Stimulated activated CD4-positive, alpha-beta T cell treated with anti-CD3 and anti-CD28 coated beads, Interleukin-1b, Interleukin-23, amount 100 ng/mL, for 24 hours (primary cell): Measurements from ENCODE around the gene QSOX2.

Experiments
- DNase-seq, 4 experiments: peaks; one replicate each; pipeline ENCODE4 v3.0.0-alpha.2; 2020; ENCODE audit warnings: low read depth in 4 of 4, low spot score in 1 of 4

QSOX2 gene

DNA sequence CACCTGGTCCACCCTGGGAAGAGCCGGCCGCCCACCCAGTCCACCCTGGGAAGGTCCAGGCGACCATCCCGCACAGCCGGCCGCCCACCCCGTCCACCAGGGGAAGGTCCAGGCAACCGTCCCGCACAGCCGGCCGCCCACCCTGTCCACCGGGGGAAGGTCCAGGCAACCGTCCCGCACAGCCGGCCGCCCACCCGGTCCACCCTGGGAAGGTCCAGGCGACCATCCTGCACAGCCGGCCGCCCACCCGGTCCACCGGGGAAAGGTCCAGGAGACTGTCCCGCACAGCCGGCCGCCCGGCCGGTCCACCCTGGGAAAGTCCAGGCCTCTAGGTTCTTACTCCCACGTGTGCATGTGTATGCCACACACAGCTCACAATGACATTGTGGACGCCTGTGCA lies 6.7 kb upstream of the QSOX2 start:
- DNase-seq, result no peak

DNA sequence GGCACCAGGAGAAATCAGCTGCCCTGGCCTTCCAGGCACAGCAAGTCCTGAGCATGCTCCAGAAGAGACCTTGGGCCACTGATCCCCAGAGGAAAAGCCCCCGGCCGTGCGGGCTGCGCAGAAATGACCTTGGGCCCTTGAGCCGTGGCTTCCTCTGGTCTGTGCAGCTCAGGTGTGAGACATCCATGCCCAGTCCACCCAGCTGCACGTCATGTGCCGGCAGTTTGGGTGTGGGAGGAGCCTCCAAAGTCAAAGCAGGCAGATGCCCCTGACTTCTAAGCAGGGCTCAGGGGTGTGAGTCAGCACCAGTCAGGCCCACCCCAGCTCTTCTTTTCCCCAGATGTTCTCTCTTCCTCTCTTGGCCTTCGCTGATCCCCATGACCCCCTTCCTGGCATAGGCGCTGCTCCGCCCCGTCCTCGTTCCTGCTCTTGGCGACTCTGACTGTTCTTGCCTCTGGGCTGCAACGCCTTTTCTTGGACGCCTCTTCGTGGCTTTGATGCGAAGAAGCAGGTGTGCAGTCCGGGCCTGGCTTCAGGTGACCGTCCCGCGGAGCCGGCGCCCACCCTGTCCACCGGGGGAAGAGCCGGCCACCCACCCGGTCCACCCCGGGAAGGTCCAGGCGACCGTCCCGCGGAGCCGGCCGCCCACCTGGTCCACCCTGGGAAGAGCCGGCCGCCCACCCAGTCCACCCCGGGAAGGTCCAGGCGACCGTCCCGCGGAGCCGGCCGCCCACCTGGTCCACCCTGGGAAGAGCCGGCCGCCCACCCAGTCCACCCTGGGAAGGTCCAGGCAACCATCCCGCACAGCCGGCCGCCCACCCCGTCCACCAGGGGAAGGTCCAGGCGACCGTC lies 5.9 kb upstream of the QSOX2 start:
- DNase-seq, result no peak

DNA sequence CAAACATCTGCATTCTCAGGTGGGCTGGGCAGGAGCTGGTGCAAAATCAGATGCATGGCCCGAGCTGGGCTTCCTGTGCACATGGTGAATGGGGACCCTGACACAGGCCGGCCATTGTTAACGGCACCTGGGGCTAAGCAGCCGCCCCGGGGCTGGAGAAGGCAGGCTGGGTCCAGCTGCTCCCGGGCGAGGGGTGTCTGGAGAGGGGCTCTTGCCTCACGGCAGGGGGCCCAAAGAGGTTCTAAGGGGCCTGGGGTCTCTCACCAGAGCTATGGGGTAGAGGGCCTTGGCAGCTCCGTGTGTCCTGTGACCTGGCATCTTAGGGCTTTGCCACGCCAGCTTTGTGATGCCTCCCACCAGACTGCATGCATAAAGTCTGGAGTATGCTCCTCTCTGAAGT lies 5.1 kb upstream of the QSOX2 start:
- DNase-seq, result no peak

DNA sequence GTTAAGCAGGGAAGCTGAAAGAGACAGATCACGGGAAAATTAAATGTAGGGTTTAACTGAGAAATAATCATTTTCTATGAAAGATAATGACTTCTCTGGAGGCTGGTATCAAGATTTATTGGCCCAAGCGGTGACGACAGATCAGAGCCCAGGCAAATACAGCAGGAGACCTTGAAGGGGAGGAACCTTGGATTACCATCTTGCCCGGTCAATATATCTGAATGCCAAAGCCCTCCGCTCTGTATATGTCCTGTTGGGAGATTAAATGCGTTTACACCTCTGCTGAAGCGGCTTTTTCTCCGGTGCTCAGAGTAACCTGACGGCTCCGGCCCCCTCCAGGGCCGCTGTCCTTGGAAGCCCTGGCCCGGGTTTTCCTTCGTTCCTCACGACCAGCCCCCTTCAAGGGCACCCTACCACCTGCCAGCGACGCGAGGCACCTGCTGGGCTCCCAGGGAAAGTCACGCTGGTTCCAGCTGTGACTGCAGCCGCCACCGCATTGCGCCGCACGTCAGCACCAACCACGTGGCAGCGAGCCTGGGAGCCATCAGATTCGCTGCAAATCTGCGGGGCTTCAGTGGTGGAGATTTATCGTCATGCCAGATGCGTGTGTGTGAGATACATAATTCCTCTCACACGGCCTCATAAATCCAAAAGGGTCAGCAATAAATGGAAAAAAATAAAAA lies 4.4 kb upstream of the QSOX2 start:
- no peak for DNase-seq

DNA sequence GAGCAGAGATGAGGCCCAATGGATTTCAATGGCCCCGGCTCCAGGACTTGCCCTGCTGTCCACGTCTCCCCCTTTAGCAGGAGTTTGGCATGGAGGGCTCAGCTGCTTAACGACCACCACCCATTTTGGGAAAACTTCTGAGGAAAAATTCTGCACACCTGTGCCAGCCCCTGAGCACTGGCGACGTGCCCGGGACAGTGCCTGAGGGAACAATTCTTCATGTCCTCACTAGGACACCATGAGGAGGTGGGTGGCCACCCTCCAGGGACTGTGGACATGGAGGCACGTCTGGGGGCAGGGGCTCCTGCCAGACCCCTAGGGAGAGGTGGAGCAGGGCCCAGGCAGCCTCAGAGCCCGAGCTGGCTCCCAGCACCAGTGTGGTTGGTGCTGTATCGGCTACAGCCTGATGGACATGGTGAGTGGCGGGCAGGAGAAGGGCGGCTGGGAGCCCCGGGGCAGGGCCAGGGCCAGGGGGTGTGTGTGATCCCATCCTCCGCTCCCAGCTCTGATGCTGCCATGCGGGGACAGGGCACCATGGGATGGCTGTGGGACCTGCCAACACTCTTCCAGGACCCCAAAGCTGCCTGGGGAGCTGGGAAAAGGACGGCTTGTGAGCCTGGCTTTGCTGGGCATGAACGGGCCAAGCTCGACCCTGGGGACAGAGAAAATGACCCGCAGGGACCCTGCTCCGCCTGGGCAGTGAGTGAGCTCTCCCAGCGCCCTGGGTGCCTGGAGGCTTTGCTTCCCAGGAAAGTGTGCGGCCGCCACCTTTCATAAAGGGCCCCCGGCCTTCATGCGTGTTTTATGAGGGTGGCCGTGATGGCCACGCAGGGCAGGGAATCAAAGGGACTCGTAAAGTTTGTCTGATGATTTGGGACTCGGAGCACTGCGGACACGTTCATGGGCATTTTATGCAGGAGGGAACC lies 3.6 kb upstream of the QSOX2 start:
- no peak for DNase-seq

DNA sequence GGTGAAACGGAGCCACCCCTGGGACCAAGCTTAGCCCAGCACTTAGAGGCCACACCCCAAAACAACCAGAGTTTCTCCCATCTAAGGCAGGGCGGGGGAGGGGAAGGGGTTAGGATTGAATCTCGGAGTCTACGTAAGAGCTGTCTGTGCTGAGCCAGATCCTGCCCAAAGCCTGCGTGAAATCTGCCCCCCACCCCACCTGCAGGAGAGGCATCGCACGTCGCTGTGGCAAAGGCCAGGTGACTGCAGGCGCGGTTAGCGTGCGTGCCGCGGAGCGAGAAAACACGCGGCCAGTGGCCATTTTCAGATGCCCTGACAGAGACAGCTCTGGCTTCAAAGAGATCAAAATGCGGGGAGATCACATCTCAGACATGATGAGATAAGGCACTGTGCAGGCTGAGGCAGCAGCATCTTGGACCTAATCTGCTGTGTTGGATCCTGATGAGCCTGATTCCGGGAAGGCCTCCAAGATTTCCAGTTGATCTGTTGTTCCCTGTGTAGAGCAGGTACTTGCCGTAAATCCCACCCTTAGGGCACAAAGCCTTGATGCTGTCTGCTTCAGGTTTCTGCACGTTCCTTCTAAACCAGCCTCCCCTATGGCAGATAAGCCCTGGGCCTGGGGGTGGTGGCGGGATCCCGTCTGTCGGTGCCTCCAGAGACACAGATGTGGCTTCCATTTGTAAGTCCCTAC lies 2.5 kb upstream of the QSOX2 start:
- DNase-seq, result no peak

DNA sequence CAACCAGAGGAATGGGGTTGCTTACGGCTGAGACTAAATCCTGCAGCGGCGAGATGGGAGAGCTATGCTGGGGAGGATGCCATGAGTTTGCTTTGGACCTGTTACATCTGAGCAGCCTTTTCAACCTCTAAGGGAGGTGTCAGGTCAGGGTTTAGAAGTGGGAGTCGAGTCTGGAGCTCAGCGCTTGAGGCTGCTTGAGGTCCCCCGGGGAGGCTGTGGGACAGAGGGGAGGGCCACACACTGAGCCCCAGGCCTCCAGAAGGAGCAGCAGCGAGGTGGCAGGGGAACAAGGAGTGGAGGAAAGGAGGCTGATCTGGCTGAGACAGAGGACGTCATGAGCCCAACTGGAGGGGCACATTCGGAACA lies 1.9 kb upstream of the QSOX2 start:
- no peak for DNase-seq

DNA sequence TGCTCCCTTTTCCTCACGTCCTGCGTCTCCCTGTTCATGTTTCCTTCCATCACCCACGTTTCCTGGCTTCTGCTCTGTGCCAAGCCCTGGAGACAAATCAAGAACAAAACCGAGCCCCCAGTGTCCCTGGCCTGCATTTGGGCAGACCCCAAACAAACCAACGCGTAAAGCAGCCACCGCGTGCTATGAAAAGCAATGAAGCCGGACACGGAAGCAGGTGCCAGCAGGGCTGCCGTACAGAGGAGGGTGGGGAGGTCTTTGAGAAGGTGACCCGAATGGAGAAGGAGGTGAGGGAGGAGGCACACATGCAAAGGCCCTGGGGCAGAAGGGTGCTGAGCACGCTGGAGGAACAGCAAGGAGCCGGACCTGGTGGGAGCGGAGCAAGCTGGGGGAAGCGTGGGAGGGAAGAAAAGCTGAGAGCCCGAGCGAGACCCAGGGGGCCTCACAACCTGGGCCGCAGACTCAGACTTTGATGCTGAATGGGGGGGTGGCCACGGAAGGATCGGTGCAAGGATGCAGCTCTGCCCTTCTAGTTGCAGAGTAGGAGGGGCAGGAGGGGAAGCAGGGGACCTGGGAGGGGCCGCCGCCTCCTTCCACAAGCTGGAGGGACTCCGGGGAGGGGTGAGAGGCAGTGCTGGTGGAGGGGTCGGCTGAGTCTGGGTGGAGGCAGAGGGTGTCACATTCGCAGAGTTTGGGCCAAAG lies 1.4 kb upstream of the QSOX2 start:
- no peak for DNase-seq

DNA sequence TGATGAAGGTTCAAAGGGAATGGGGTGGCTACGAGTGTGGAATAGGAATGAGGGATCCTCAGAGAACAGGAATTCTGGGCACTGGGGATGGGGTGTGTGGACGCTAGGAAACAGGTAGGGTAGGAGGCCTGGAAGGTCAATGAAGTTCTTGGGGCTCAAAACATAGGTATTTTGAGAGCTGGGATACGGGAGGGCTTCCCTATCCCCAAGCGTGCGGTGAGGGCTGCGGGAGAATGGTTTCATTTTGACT lies 718 bp downstream of the QSOX2 start:
- no peak for DNase-seq

DNA sequence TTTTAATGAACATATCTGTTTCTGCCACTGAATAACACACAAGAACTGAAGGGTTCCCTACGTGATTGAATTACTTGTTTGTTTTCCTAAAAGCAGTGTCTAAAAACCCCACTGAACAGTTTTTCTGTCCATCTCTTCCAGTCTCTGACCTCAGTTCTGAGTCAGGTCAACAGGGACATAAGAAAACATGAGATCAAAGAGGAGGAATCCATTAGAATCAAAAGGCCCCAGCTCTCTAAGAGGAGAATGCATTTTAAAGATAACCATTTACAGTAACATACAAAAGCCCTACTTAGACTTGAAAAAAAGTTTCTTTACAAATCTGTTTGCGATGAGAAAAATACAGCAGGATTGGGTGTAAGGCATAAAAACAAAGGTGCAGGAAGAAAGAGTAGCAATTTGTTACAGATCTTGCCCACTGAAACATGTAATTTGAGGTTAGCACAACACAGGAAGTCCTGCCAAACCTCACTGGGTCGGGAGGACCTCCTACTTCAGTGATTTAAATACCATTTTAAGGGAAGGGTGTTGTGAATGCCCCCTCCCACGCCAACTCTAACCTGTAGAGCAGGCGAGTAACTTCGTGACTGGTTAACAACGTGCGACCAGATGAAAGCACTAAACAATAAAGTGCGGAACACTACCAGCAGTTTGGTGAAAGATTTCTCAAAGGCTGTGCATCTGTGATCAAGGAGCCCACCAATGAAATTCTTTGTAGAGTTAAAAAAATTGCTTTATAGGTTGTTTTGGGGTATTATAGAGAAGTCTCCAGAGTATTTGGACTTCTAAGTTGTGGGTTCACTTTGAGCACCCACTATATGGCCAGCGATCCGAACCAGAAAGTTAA lies 1.3 kb downstream of the QSOX2 start:
- peak; percentile 31 to 57 (median 40) for DNase-seq

DNA sequence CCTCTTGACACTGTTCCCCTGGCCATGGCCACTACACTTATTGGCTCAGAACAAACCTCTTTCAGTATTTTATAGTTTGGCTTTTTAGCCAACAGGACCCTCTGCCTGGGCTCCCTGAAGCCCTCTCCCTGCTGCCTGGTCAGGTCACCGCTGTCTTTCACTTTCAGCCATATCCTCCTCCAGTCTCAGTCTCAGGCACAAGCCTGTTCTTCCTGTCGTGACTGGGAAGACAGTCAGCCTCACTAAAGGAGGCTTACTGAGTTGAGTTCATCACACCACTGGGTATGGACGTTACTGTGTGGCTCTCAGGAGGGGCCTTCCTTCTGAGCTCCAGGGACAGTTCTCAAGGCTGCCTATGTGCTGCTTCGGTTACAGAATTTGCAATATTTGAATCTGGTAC lies 2.0 kb downstream of the QSOX2 start:
- no peak for DNase-seq

DNA sequence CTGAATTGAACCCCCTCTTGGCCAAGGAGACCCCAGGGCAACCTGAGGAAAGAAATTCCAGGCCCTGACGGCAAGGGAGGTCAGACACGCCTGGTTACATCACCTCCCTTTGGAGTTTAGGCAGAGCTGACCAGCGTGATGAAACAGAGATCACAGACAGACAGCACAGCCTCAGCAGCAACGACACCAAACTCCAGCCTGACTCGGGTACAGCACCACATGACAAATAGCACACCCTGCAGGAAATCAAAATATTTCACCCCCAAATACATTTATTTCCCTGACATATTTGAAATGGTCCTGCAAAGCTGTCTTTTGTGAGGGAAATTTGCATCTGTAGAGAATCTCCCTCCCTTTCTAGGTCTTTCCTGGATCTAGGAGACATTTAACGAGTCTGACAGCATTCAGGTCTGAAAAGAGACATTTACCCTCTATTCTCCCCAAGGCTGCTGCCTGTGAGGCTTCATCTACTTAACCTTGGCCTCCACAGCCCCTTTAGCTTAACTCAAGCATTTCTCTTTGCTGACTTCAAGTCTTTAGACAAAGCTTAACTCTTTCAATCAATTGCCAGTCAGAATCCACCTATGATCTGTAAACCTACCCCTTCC lies 2.6 kb downstream of the QSOX2 start:
- no peak for DNase-seq

DNA sequence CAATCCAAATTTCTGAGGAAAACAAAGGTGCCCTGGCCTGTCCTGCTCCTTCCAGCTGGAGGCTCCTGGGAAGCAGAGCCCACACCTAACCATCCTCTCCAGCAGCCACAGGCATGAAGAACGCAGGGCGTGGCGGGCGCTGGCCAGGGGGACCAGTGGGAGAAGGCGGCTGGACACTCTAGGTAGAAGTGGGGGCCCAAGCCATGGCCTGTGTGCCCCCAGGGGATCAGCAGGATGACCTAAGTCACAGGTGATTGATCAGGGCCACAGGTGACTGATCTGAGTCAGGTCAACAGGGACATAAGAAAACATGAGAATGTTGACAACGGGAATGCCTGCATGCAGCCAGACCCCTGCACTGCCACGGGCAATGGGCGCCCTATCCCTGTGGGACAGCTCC lies 3.4 kb downstream of the QSOX2 start:
- DNase-seq, result no peak

DNA sequence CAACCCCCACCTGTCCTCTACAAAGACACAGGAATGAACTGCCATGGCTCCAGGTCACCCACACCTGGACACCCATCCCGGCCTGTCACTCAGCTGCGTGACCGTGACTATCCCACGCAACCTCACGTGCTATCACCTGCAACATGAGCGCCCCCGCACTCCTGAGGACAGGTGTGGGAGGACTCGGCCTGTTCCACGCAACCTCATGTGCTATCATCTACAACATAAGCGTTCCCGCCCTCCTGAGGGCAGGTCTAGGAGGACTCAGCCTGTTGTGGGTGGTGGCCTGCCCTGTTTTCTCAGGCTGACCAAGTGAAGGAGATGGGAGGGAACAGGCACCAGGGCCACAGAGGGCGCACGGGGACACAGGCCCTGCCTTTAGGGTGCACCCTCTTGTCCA lies 4.1 kb downstream of the QSOX2 start:
- no peak for DNase-seq

DNA sequence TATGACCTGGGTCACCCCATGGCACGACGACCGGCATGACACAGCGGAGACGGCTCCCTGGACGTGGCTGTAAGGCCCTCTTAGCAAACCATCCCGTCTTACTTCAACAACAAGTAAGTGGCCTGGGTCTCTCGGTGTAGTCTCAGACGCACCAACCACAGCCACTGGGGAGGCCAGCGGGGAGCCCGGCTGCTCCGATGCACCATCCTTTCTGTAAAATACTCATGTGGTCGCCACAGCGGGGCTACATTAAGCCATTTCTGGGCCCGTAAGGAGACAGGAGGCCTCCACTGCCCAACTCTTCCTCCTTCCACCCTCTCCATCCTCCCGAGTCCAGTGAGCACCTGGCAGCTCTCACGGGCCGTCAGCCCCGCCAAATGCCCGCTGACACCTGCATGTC lies 4.7 kb downstream of the QSOX2 start:
- DNase-seq, result no peak

DNA sequence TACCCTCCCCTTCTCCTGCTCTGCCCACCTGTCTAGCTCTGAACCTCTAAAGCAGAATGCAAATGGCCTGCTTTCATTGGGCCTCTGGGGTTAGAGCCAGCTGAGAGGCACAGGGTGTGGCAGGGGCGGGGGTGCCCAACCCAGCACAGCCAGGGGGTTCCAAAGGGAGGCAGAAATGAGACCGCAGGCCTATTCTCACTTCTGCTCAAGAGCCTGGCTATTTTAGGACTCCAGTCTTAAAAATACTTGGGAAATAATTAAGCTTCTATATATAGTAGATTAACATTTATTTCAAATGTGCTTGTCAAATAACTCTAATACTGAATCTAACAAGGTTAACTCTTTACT lies 5.7 kb downstream of the QSOX2 start:
- DNase-seq, result no peak

DNA sequence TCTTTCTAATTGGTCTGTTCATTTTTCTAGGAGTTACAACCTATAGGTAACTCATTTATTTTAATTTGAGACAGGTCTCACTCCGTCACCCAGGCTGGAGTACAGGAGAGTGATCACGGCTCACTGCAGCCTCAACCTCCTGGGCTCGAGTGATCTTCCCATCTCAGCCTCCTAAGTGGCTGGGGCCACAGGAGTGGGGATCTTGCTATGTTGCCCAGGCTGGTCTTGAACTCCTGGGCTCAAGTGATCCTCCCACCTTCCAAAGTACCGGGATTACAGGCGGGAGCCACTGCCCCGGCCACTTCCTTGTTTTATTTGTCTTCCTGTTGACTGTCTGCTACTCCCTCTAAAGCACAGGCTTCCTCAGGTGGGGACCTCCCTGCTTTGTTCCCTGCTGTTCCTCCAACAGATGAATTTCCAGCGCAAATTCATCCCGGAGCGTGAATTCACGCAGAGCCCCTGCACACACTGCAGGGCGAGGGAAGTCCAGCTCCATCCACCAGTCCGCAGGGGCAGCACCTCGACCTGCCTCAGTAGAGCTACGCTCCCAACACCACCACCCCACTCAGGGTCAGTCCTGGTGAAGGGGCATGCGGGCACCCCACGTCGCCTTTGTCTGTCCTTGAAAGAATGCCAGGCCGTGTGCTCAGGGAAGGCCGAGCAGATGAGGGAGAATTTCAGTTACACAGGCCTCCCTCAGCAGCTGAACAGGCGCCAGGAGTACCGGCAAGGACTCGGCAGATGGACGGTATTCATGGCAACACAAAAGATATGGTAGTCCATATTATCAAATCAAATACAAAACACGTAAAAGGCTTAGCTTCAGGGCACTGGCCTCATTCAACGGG lies 6.3 kb downstream of the QSOX2 start:
- DNase-seq, result no peak

DNA sequence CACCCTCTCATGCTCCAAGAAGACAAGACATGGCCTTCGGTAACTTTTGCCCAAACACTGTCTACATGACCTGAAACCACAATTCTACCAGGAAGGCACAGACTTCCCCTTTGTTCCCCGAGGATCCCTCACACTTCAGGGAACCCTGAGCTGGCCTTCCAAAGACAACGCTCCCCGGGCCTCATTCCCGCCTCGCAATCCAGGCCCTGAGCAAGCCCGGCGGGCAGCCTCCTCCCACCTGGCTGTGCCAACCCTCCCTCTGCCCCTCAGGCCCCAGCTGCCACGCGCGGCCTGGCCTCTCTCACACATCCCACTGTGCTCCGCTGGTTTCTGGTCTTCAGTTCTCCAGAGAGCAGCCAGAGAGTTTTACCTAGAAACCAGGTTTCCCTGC lies 7.3 kb downstream of the QSOX2 start:
- no peak for DNase-seq
